Measurements from ENCODE around the gene MUC20.
"Not testable (repeated sequence)": the region's sequence is repeated elsewhere in the genome, so short reads cannot be mapped to it uniquely, and the experiment has no call there.

Gene MUC20

GRCh38 chr3:195731356-195731905 is 10.7 kb downstream of the MUC20 start:
- H3K36me3 ChIP-seq (ENCODE audit: control insufficient read depth in 2 of 2, insufficient read depth in 2 of 2, low read length in 2 of 2): peaks cover 13 to 51% of the 10 kb centered on the region in 2 donors
- H3K27ac ChIP-seq (ENCODE audit: low read depth in 2 of 2, low read length in 2 of 2): no peak overlapping the region
- H3K4me3 ChIP-seq (ENCODE audit: low read length in 2 of 2): no peak overlapping the region
- H3K9me3 ChIP-seq (ENCODE audit: control insufficient read depth in 2 of 2, low read length in 2 of 2): no peaks in the 10 kb centered on the region
- H3K4me1 ChIP-seq (ENCODE audit: control insufficient read depth in 2 of 2, insufficient read depth in 2 of 2, low read length in 2 of 2): peaks cover 13 to 18% of the 10 kb centered on the region in 2 donors
- no peak overlapping the region for H3K9ac ChIP-seq (ENCODE audit: low read depth in 1 of 2, low read length in 2 of 2)
- no peaks in the 10 kb centered on the region for H3K27me3 ChIP-seq (ENCODE audit: control insufficient read depth in 2 of 2, insufficient read depth in 2 of 2, low read length in 2 of 2)

GRCh38 chr3:195732940-195733339 is 12.2 kb downstream of the MUC20 start:
- Histone ChIP-seq H3K4me1 (ENCODE audit: control insufficient read depth in 2 of 2, insufficient read depth in 2 of 2, low read length in 2 of 2) (peaks cover 5 to 7% of the 10 kb centered on the region in 2 donors), H3K9ac (ENCODE audit: low read depth in 1 of 2, low read length in 2 of 2) (no peak overlapping the region), H3K9me3 (ENCODE audit: control insufficient read depth in 2 of 2, low read length in 2 of 2) (no peaks in the 10 kb centered on the region), H3K4me3 (ENCODE audit: low read length in 2 of 2) (no peak overlapping the region), H3K36me3 (ENCODE audit: control insufficient read depth in 2 of 2, insufficient read depth in 2 of 2, low read length in 2 of 2) (peaks cover 13 to 55% of the 10 kb centered on the region in 2 donors), H3K27me3 (ENCODE audit: control insufficient read depth in 2 of 2, insufficient read depth in 2 of 2, low read length in 2 of 2) (no peaks in the 10 kb centered on the region), H3K27ac (ENCODE audit: low read depth in 2 of 2, low read length in 2 of 2) (no peak overlapping the region)

GRCh38 chr3:195735036-195735695 is 14.4 kb downstream of the MUC20 start:
- no peak overlapping the region for H3K4me3 ChIP-seq (ENCODE audit: low read length in 2 of 2)
- no peaks in the 10 kb centered on the region for H3K4me1 ChIP-seq (ENCODE audit: control insufficient read depth in 2 of 2, insufficient read depth in 2 of 2, low read length in 2 of 2)
- H3K36me3 ChIP-seq (ENCODE audit: control insufficient read depth in 2 of 2, insufficient read depth in 2 of 2, low read length in 2 of 2): peaks cover 13 to 50% of the 10 kb centered on the region in 2 donors
- H3K27me3 ChIP-seq (ENCODE audit: control insufficient read depth in 2 of 2, insufficient read depth in 2 of 2, low read length in 2 of 2): no peaks in the 10 kb centered on the region
- H3K9ac ChIP-seq (ENCODE audit: low read depth in 1 of 2, low read length in 2 of 2): no peak overlapping the region
- no peak overlapping the region for H3K27ac ChIP-seq (ENCODE audit: low read depth in 2 of 2, low read length in 2 of 2)
- H3K9me3 ChIP-seq (ENCODE audit: control insufficient read depth in 2 of 2, low read length in 2 of 2): no peaks in the 10 kb centered on the region

- H3K9me3 ChIP-seq (ENCODE audit: control insufficient read depth in 2 of 2, low read length in 2 of 2): no peaks in the 10 kb centered on the region
- H3K36me3 ChIP-seq (ENCODE audit: control insufficient read depth in 2 of 2, insufficient read depth in 2 of 2, low read length in 2 of 2): peaks cover 13 to 35% of the 10 kb centered on the region in 2 donors
- no peak overlapping the region for H3K4me3 ChIP-seq (ENCODE audit: low read length in 2 of 2)
- no peaks in the 10 kb centered on the region for H3K4me1 ChIP-seq (ENCODE audit: control insufficient read depth in 2 of 2, insufficient read depth in 2 of 2, low read length in 2 of 2)
- no peak overlapping the region for H3K27ac ChIP-seq (ENCODE audit: low read depth in 2 of 2, low read length in 2 of 2)
- H3K27me3 ChIP-seq (ENCODE audit: control insufficient read depth in 2 of 2, insufficient read depth in 2 of 2, low read length in 2 of 2): no peaks in the 10 kb centered on the region
- H3K9ac ChIP-seq (ENCODE audit: low read depth in 1 of 2, low read length in 2 of 2): no peak overlapping the region
These were observed 16.2 kb downstream of the MUC20 start for GRCh38 chr3:195736866-195737490.

GRCh38 chr3:195737782-195738181 is 17.0 kb downstream of the MUC20 start:
- not testable (repeated sequence) for H3K27ac ChIP-seq (ENCODE audit: low read depth in 2 of 2, low read length in 2 of 2); H3K4me3 ChIP-seq (ENCODE audit: low read length in 2 of 2); H3K27me3 ChIP-seq (ENCODE audit: control insufficient read depth in 2 of 2, insufficient read depth in 2 of 2, low read length in 2 of 2); H3K4me1 ChIP-seq (ENCODE audit: control insufficient read depth in 2 of 2, insufficient read depth in 2 of 2, low read length in 2 of 2); H3K9ac ChIP-seq (ENCODE audit: low read depth in 1 of 2, low read length in 2 of 2); H3K9me3 ChIP-seq (ENCODE audit: control insufficient read depth in 2 of 2, low read length in 2 of 2)
- peaks cover 13 to 32% of the 10 kb centered on the region in 2 donors for H3K36me3 ChIP-seq (ENCODE audit: control insufficient read depth in 2 of 2, insufficient read depth in 2 of 2, low read length in 2 of 2)

- H3K4me1 ChIP-seq (ENCODE audit: control insufficient read depth in 2 of 2, insufficient read depth in 2 of 2, low read length in 2 of 2): no peaks in the 10 kb centered on the region
- H3K9me3 ChIP-seq (ENCODE audit: control insufficient read depth in 2 of 2, low read length in 2 of 2): no peaks in the 10 kb centered on the region
- no peaks in the 10 kb centered on the region for H3K27me3 ChIP-seq (ENCODE audit: control insufficient read depth in 2 of 2, insufficient read depth in 2 of 2, low read length in 2 of 2)
- H3K4me3 ChIP-seq (ENCODE audit: low read length in 2 of 2): no peak overlapping the region
- H3K36me3 ChIP-seq (ENCODE audit: control insufficient read depth in 2 of 2, insufficient read depth in 2 of 2, low read length in 2 of 2): peaks cover 7 to 25% of the 10 kb centered on the region in 2 donors
- no peak overlapping the region for H3K27ac ChIP-seq (ENCODE audit: low read depth in 2 of 2, low read length in 2 of 2)
- no peak overlapping the region for H3K9ac ChIP-seq (ENCODE audit: low read depth in 1 of 2, low read length in 2 of 2)
These were observed 17.7 kb downstream of the MUC20 start for GRCh38 chr3:195738274-195739044.

GRCh38 chr3:195739561-195740111 is 18.9 kb downstream of the MUC20 start:
- Histone ChIP-seq H3K4me1 (ENCODE audit: control insufficient read depth in 2 of 2, insufficient read depth in 2 of 2, low read length in 2 of 2) (no peaks in the 10 kb centered on the region), H3K9ac (ENCODE audit: low read depth in 1 of 2, low read length in 2 of 2) (no peak overlapping the region), H3K27me3 (ENCODE audit: control insufficient read depth in 2 of 2, insufficient read depth in 2 of 2, low read length in 2 of 2) (no peaks in the 10 kb centered on the region), H3K9me3 (ENCODE audit: control insufficient read depth in 2 of 2, low read length in 2 of 2) (no peaks in the 10 kb centered on the region), H3K36me3 (ENCODE audit: control insufficient read depth in 2 of 2, insufficient read depth in 2 of 2, low read length in 2 of 2) (peaks cover 7 to 20% of the 10 kb centered on the region in 2 donors), H3K27ac (ENCODE audit: low read depth in 2 of 2, low read length in 2 of 2) (no peak overlapping the region), H3K4me3 (ENCODE audit: low read length in 2 of 2) (no peak overlapping the region)

- no peak overlapping the region for H3K4me3 ChIP-seq (ENCODE audit: low read length in 2 of 2)
- no peaks in the 10 kb centered on the region for H3K9me3 ChIP-seq (ENCODE audit: control insufficient read depth in 2 of 2, low read length in 2 of 2)
- peaks cover 4 to 8% of the 10 kb centered on the region in 2 donors for H3K36me3 ChIP-seq (ENCODE audit: control insufficient read depth in 2 of 2, insufficient read depth in 2 of 2, low read length in 2 of 2)
- no peak overlapping the region for H3K27ac ChIP-seq (ENCODE audit: low read depth in 2 of 2, low read length in 2 of 2)
- peaks cover 0 to 2% of the 10 kb centered on the region in 2 donors for H3K4me1 ChIP-seq (ENCODE audit: control insufficient read depth in 2 of 2, insufficient read depth in 2 of 2, low read length in 2 of 2)
- H3K27me3 ChIP-seq (ENCODE audit: control insufficient read depth in 2 of 2, insufficient read depth in 2 of 2, low read length in 2 of 2): no peaks in the 10 kb centered on the region
- no peak overlapping the region for H3K9ac ChIP-seq (ENCODE audit: low read depth in 1 of 2, low read length in 2 of 2)
These were observed 23.7 kb downstream of the MUC20 start for GRCh38 chr3:195744437-195744836.

- Histone ChIP-seq H3K4me1 (ENCODE audit: control insufficient read depth in 2 of 2, insufficient read depth in 2 of 2, low read length in 2 of 2) (peaks cover 0 to 2% of the 10 kb centered on the region in 2 donors), H3K9me3 (ENCODE audit: control insufficient read depth in 2 of 2, low read length in 2 of 2) (no peaks in the 10 kb centered on the region)
These were observed 25.6 kb downstream of the MUC20 start for GRCh38 chr3:195746346-195746745.

More at GRCh38 chr3:195746346-195746745, 25.6 kb downstream of the MUC20 start:
- H3K36me3 ChIP-seq (ENCODE audit: control insufficient read depth in 2 of 2, insufficient read depth in 2 of 2, low read length in 2 of 2): peaks cover 4 to 8% of the 10 kb centered on the region in 2 donors
- no peak overlapping the region for H3K27ac ChIP-seq (ENCODE audit: low read depth in 2 of 2, low read length in 2 of 2)
- H3K9ac ChIP-seq (ENCODE audit: low read depth in 1 of 2, low read length in 2 of 2): no peak overlapping the region
- H3K27me3 ChIP-seq (ENCODE audit: control insufficient read depth in 2 of 2, insufficient read depth in 2 of 2, low read length in 2 of 2): no peaks in the 10 kb centered on the region
- no peak overlapping the region for H3K4me3 ChIP-seq (ENCODE audit: low read length in 2 of 2)
